Thoracic aorta (tissue), 2 donors: ENCODE results near the gene EPHB6. TPM values are rescaled to one million over a fixed set of nuclear protein-coding genes. Genes with fewer than 3 reads are reported as not detected.

Source experiments
- ATAC-seq: fragments of 150-250 bp; one replicate; pipeline ENCODE4 v1.8.0; 2017; ENCODE audit warnings: low read depth; ENCODE audit not compliant: insufficient number of reproducible peaks, low FRiP score
- DNase-seq: peaks from one replicate; pipeline ENCODE4 v3.0.0-alpha.2; 2020; ENCODE audit warnings: low spot score
- H3K27ac ChIP-seq, 2 donors: fragments of 200-600 bp; sonication (generic); 1 replicate in 1 of 2; 2 replicates in 1 of 2; pipeline ENCODE4 v1.5.1; 2016; ENCODE audit warnings: mild to moderate bottlenecking in 2 of 2, moderate library complexity in 2 of 2
- H3K27me3 ChIP-seq: fragments of 200-600 bp; sonication (generic); replicated peaks from 2 replicates; pipeline ENCODE4 v1.6.0; 2016; ENCODE audit warnings: mild to moderate bottlenecking; ENCODE audit not compliant: insufficient read depth
- H3K36me3 ChIP-seq: fragments of 200-600 bp; sonication (generic); one replicate; pipeline ENCODE4 v1.5.1; 2016
- H3K4me1 ChIP-seq, 2 donors: fragments of 200-600 bp; sonication (generic); 1 replicate in 1 of 2; 2 replicates in 1 of 2; pipeline versions ENCODE4 v1.5.1 to v1.6.0; 2016; ENCODE audit warnings: low read depth in 2 of 2, mild to moderate bottlenecking in 1 of 2; ENCODE audit not compliant: control insufficient read depth in 1 of 2
- H3K4me3 ChIP-seq: fragments of 200-600 bp; sonication (generic); 2 replicates; pipeline ENCODE4 v1.5.1; 2016; ENCODE audit warnings: mild to moderate bottlenecking
- H3K9me3 ChIP-seq: fragments of 200-600 bp; sonication (generic); 2 replicates; pipeline ENCODE4 v1.5.1; 2016
- CTCF ChIP-seq: fragments of 200-600 bp; sonication (generic); IDR thresholded peaks from one replicate; pipeline ENCODE4 v1.5.1; 2019; ENCODE audit warnings: antibody characterized with exemption
- total RNA-seq, 2 donors: library from RNA; depleted of rRNA; stranded (reverse); fragments of >200 nt; gene quantifications; one replicate each; pipeline versions ENCODE4 v1.1.0 to v1.2.3, GENCODE V29; 2016

Gene EPHB6
- total RNA-seq, 2 donors from 2014 or later: 25.3 to 30.5 TPM

DNA sequence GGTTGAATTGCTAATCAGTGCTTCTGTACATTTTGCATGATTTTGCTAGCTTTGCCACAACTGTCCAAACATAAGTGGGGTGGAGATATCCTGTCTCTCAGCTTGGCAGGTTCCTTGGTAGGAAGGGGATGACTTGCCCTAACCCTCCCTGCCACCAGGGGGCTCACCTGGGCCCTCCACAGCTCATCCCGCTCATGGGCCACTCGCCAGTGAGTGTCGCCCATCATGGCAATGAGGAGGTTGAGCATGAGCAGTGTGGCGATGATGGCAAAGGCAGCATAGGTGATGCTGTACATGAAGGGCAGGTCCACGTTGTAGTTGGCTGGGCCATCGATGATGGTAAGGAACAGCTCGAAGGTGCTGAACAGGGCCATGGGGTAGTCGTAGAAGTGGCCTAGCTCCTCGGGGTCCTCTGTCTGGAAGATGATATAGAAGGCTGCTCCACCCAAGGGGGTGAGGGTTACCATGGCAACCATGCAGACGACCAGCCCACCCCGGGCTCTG lies 18.5 kb downstream of the EPHB6 start:
- H3K36me3 ChIP-seq: peaks cover 11% of the 10 kb centered on the region
- H3K4me3 ChIP-seq: no peak overlapping the region
- no peaks in the 10 kb centered on the region for H3K9me3 ChIP-seq
- H3K27me3 ChIP-seq: no peaks in the 10 kb centered on the region
- ATAC-seq (no peak), DNase-seq (no peak)
- H3K4me1 ChIP-seq: no peaks in the 10 kb centered on the region
- H3K27ac ChIP-seq: no peak overlapping the region
- peak; percentile 21 for TF ChIP-seq CTCF

- Histone ChIP-seq H3K27ac (no peak overlapping the region), H3K9me3 (no peaks in the 10 kb centered on the region), H3K4me3 (no peak overlapping the region), H3K27me3 (no peaks in the 10 kb centered on the region), H3K36me3 (peaks cover 10% of the 10 kb centered on the region), H3K4me1 (no peaks in the 10 kb centered on the region)
- ATAC-seq (no peak), DNase-seq (no peak)
- no peak for TF ChIP-seq CTCF
These were observed 19.0 kb downstream of the EPHB6 start for GRCh38 chr7:142873871-142874270.

DNA sequence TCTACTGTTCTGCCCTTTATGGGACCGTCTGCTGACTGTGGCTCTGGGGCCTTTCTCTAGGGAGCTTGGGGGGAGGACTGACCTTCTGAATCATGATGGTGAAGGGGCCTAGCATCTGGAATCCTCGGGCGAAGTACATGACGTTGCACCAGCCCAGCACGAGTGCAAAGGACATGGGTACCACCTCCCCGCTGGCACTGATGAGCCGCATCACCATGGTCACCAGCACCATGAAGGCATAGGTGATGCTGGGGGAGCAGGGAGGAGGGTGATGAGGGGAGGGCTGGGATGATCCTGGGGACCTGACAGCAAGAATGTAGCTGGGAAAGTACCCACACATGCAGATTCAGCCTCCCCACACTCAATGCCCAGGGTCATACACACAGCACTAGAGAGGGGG lies 19.5 kb downstream of the EPHB6 start:
- ATAC-seq: no peak
- Histone ChIP-seq H3K27me3 (no peaks in the 10 kb centered on the region), H3K9me3 (no peaks in the 10 kb centered on the region), H3K36me3 (peaks cover 8% of the 10 kb centered on the region), H3K4me1 (no peaks in the 10 kb centered on the region), H3K27ac (no peak overlapping the region), H3K4me3 (no peak overlapping the region)
- no peak for TF ChIP-seq CTCF
- no peak for DNase-seq

DNA sequence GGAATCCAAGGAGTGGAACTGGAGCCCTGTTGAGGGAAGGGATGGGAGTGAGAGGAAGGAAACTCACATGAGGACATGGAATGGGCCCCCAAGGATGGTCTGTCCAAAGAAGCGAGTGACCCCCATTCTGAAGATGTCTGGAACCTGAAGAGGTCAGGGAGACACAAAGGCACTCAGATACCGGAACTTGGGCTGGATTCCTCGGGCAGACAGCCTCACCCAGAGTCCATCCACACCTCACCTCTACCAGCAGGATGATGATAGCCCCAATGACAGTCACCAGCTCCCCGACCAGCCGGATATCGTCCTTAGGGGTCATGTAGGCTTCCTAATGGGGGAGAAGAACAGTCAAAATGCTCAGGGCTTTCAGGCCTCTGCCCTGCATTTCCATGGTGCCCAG lies 20.0 kb downstream of the EPHB6 start:
- Histone ChIP-seq H3K27me3 (no peaks in the 10 kb centered on the region), H3K9me3 (no peaks in the 10 kb centered on the region), H3K4me1 (no peaks in the 10 kb centered on the region), H3K4me3 (no peak overlapping the region), H3K36me3 (peaks cover 5% of the 10 kb centered on the region), H3K27ac (no peak overlapping the region)
- TF ChIP-seq CTCF: no peak
- DNase-seq (no peak), ATAC-seq (no peak)

GRCh38 chr7:142875456-142875855 lies 20.6 kb downstream of the EPHB6 start:
- Histone ChIP-seq H3K9me3 (no peaks in the 10 kb centered on the region), H3K36me3 (no peaks in the 10 kb centered on the region), H3K4me3 (no peak overlapping the region), H3K27ac (no peak overlapping the region), H3K4me1 (no peaks in the 10 kb centered on the region), H3K27me3 (no peaks in the 10 kb centered on the region)
- no peak for ATAC-seq
- DNase-seq: no peak
- no peak for TF ChIP-seq CTCF
